HG03159 (cell line): ENCODE results near the gene APOBEC3G.
A peak's percentile ranks its signal among the peaks of the same experiment; 100 is the strongest.
"Not testable (repeated sequence)": the region's sequence is repeated elsewhere in the genome, so short reads cannot be mapped to it uniquely, and the experiment has no call there.

Source experiments
- ATAC-seq: cut with Tn5 transposase; IDR thresholded peaks from one replicate; pipeline ENCODE4 v1.9.1; 2021; ENCODE audit warnings: mild to moderate bottlenecking, moderate library complexity; ENCODE audit not compliant: unreplicated experiment

The APOBEC3G gene

GRCh38 chr22:39077026-39077840 lies at the start of gene APOBEC3G:
APOBEC3G (plus strand) TSS chr22:39077275; CDS start chr22:39077362, 87 bp downstream.
- peak; percentile 84 for ATAC-seq

- ATAC-seq = no peak
Measured at GRCh38 chr22:39027717-39028116, 49.4 kb upstream of the APOBEC3G start.

GRCh38 chr22:39028281-39028680 lies 48.8 kb upstream of the APOBEC3G start:
- ATAC-seq = no peak

- no peak for ATAC-seq
Measured at GRCh38 chr22:39029227-39029626, 47.8 kb upstream of the APOBEC3G start.

GRCh38 chr22:39030705-39031104 lies 46.4 kb upstream of the APOBEC3G start:
- ATAC-seq = no peak

GRCh38 chr22:39031434-39032295 lies 45.4 kb upstream of the APOBEC3G start:
- not testable (repeated sequence) for ATAC-seq

- ATAC-seq = not testable (repeated sequence)
Measured at GRCh38 chr22:39037071-39037470, 40.0 kb upstream of the APOBEC3G start.

GRCh38 chr22:39039306-39040126 lies 37.6 kb upstream of the APOBEC3G start:
- no peak for ATAC-seq

GRCh38 chr22:39040155-39040537 lies 36.9 kb upstream of the APOBEC3G start:
- ATAC-seq = not testable (repeated sequence)

- ATAC-seq = peak; percentile 75
Measured at GRCh38 chr22:39040538-39041296, 36.4 kb upstream of the APOBEC3G start, which contains the start of gene APOBEC3F. APOBEC3F (plus strand) TSS chr22:39040864; CDS start chr22:39040961, 97 bp downstream.

GRCh38 chr22:39041908-39042307 lies 35.2 kb upstream of the APOBEC3G start:
- ATAC-seq = no peak

GRCh38 chr22:39043063-39043462 lies 34.0 kb upstream of the APOBEC3G start:
- not testable (repeated sequence) for ATAC-seq

- ATAC-seq = not testable (repeated sequence)
Measured at GRCh38 chr22:39045136-39045535, 31.9 kb upstream of the APOBEC3G start.

- not testable (repeated sequence) for ATAC-seq
Measured at GRCh38 chr22:39049486-39049885, 27.6 kb upstream of the APOBEC3G start.

GRCh38 chr22:39051844-39052495 lies 25.1 kb upstream of the APOBEC3G start:
- not testable (repeated sequence) for ATAC-seq

- ATAC-seq = no peak
Measured at GRCh38 chr22:39055658-39056057, 21.4 kb upstream of the APOBEC3G start.

GRCh38 chr22:39061290-39061689 lies 15.8 kb upstream of the APOBEC3G start:
- not testable (repeated sequence) for ATAC-seq

GRCh38 chr22:39061951-39062350 lies 15.1 kb upstream of the APOBEC3G start:
- not testable (repeated sequence) for ATAC-seq

GRCh38 chr22:39063904-39064303 lies 13.2 kb upstream of the APOBEC3G start:
- not testable (repeated sequence) for ATAC-seq
